ENCODE results near the gene CCNY.

CCNY gene

DNA sequence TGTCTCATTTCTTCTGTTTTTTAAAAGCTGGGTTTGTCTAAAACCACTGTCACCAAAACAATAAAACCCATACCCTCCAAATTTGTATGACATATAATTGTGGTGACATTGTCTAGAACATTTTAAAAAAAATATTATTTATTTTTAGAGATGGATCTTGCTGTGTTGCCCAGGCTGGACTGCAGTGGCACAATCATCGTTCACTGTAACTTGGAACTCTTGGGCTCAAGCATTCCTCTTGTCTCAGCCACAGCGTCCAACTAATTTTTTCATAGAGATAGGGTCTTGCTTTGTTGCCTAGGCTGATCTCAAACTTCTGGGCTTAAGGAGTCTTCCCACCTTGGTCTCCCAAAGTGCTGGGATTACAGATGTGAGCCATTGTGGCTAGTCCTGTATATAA, 116.5 kb downstream of the CCNY start:
- DNase-seq (ENCODE audit: low read depth) = no peak

DNA sequence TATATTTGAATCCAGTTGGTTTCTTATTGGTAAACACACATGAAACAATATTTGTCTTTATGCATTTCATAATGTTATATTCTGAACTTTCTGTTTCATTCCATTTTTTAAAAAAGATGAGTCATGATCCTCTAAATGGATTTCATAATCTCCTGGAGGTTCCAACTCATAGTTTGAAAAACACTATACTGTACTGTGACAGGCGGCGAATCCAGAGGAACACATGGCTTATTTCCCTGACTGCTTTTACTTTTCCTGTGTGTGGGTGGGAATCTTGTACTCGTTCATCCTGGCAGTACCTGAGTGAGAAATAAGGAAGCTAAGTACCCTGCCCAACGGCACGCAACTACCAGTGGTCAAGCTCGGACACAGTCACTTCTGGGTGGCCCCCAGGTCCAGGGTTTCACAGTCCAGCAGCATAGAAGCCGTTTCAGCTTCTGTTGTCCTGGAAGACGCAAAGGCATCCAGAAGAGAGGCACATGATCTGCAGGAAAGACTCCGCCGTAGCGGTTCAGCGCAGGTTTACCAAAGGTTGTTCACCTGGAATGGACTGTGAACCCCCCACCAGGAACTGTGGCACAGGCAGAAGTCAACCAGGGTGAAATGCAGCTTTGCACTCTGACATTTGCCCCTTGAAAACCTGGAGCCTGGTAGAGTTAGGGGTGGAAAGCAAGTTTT, 117.7 kb downstream of the CCNY start:
- no peak for DNase-seq (ENCODE audit: low read depth)

DNA sequence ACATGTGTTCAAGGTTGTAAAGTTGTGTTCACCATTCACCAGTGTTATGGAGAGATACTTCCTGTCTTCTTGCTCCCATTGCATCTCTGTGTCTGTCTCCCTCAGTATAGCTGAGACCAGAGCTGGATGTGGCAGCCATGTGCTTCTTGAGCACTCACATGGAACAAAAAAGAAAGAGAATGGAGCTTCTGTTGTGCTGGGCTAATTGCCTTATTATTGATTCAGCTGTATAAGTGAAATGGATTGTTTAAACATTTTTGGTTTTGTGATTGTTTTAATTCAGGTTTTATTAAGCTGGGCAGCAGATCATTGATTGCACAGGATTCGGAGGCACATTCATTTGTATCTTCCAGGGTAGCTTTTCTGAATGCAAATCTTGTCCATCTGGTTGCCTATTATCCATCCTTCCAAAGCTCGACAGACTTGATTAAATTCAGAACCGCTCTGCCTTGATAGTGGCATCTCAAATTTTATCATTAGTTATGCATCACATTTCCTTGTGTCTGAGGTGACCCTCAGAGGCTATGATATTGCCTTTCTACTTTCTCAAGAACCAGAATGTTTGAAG, 119.9 kb downstream of the CCNY start:
- no peak for DNase-seq (ENCODE audit: low read depth)

DNA sequence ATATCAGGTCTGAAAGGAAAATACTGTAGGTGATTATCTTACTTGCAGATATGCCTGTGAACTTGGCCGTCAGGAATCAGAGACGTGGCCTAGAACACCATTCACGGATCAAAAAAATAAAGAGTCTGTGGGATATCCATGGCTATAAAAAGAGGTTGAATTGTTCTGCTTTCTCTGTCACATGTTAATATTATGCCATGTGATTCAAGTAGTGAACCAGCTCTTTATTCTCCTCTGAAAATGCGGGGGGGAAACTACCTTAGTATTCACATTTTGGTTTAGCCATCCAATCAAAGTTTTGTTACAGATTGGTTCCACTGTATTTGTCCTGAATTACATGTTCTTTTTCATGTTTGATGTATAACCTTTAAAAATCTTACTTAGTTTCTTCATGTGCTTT, 120.5 kb downstream of the CCNY start:
- DNase-seq (ENCODE audit: low read depth) = no peak

DNA sequence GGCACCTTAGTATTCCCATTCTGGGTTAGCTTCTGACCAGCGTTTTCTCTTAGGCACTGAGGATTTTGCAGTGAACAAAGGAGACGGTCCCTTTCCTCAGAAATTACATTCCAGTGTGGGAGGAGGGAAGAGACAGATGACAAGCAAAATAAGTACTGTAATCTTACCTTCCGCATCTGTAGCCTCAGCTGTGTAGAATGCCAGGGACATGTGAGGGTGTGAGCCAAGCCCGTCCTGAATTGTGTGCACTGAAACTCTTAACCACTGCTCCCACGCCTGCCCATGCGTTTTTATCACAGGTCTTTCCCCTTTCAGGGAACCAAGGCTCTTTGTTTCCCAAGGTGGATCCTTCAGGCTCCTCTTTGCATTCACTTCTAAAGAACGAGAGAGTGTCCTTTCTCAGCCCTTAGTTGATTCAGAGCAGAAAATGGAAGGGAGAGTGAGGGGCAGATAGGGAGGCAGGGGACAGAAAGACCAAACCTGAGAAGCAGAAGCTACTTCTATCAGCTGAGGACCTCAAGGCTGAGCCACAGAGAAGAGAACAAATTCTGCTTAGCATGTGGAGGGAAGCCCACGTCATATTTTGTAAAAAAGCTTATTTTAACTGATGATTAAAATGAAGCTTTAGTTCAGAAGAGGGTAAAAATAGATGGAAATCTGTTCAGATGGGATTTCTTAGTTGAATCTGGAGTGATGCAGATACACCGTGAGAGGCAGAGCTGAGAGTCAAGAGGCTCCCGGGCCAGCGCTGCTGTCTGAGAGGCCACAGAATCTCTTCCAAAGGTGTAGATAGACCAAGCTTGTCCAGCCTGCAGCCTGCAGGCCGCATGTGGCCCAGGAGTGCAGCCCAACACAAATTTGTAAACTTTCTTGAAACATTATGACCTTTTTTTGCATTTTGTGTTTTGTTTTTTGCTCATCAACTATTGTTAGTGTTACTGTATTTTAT, 122.5 kb downstream of the CCNY start:
- DNase-seq (ENCODE audit: low read depth) = no peak

DNA sequence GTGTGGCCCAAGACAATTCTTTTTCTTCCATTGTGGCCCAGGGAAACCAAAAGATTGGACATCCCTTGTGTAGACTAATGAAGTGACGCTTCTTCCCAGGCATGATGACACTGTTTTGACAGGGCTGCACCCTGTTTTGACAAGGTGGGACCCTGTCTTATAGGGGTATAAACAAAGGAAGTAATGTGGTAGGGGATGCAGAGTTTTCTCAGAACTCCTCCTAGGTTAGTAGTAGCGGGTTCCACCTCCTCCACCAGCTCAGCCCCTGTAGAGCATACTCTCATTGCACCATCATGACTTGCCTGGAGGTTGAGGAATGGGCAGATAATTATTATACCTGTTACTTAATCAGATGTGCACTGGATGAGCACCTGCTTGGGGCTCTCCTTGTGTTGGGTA, 123.1 kb downstream of the CCNY start:
- DNase-seq (ENCODE audit: low read depth) = no peak

DNA sequence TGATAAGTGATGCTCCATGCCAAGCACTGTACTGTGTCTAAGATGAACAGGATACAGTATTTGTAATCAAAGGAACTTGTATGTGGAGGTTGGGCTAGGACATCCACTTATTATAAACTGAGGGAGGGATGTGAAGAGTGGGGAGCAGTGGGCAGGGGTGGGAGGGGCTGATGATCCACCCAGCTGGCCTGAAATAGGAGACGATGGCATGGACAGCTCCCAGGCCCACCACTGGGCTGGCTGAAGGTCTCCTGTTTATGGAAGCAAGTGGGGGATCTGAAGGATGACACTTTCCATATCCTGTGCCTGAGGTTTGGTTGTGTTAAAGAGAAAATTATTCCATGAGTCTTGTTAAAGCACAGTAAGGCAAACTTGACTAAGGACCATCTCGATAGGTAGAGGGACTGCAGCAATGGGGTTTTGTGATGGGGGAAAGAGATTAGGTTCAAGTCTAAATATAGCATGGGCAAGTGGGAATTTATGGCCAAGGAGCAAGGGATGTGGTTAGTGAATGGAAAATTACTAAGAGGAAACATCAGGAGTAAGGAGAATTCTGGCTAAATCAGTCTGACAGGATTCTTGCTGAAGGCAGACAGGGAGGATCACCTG, 124.6 kb downstream of the CCNY start:
- no peak for DNase-seq (ENCODE audit: low read depth)

DNA sequence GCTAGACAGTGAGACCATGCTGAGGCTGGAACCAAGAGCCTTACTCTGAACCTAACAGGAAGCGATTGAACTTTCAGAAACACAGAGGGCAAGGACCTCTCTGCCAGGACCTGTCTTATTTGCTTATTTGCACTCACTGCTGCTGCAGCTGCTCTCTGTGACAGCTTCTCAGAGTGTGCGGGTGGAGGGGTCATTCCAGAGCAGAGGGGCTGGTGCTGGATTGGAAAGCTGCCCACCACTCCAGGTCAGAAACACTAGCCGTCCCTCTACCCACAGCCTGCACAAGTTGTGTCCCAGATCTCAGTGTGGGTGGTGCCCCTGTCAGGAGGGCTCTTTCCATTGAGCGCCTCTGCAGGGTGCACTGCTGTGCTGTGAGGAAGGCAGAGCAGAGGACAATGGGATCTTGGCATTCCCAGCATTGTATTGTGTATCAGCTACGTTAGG, 126.2 kb downstream of the CCNY start:
- no peak for DNase-seq (ENCODE audit: low read depth)

DNA sequence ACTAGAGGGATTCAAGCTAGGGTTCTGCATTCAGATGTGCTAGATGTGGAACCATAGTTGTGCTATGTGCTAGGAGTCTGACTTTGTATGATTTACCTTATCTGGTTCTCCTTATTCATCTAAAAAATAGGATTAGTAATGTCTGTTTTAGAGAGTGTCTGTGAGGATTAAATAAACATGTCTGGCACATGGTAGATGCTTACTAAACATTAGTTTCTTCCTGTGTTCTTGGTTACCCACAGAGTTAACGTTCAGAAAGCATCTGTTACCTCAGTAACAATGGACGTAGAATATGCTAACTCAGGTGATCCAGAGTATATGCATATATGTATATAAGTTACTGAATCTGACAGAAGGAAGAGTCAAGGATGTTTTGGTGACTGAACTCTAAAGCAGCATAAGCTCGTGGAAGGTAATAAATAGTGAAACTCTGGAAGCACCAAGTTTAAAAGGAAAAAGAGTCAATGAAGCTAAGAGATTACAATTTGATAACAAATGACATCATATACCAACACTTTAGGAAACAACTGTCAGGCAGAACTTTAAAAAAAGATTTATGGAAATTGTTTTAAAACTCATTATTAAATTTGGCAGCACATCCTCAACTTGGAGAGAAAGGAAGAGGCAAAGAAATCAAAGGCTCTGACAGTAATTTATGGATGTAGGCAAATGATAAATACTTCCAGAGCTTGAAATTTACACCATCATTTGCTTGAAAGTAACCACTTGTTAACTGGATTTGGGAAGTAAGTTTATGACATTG, 127.0 kb downstream of the CCNY start:
- DNase-seq (ENCODE audit: low read depth) = no peak

DNA sequence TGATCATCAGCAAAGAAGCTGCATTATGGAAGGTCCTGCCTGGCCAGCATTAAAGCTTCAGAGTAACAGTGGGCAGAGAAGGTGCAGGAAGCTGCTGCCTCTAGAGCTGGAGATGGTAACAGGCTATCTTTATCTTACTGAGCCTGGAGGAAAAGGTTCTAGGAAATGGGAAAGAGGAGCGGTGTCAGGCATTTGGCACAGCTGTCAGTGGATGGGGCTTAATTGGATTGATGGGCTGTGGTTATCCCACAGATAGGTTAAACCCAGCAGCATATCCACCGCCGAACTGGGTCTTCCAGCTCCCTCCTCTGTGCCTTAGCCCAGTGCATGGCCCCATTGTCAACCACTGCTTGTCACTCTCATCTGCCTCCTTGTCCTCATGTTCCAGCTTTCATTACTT, 127.6 kb downstream of the CCNY start:
- DNase-seq (ENCODE audit: low read depth) = no peak

DNA sequence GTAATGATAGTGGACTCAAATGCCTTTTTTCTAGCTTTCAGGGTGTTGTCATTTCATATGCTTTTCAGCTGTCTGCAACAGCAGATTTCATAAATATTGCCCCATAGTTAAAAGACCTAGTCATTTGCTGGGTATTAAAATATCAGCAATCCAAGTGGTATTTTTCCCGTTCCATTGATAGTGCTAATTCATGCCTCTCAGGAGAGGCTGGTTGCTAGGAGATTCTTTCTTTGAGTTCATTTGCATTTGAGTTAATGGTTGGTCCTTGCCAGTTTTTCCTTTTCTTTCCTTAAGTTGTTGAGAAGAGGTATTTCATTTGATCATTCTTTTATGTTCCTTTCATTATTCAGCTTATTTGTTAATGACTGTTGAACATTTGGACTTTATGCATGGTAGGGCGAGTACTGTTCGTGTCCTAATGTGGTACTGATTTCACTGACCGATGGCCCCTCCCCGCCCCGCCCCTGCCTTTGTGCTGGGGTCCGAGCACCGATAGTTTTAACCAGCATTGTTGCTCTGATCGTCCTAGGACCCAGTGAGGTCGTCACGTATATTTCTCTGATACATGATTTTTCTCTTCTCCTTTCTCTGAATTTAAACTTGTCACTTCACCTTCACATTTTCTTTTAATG, 128.6 kb downstream of the CCNY start:
- DNase-seq (ENCODE audit: low read depth) = no peak

DNA sequence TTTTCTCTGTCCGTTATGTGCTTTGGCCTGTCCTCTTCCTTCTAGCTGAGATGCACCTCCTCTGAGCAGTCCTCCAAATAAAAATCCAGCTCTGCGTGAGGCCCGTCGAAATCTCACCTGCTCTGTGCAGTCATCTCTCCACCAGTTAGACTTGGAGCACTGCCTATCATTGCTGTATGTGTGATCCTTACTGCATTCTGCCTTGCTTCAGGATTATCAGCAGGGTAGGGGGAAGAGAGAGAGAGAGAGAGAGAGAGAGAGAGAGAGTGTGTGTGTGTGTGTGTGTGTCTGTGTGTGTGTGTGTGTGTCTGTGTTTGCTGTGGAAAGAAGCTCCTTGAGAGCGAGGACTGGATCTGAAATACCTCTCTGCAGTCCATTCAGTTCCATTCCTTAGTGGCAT, 129.4 kb downstream of the CCNY start:
- DNase-seq (ENCODE audit: low read depth) = no peak

DNA sequence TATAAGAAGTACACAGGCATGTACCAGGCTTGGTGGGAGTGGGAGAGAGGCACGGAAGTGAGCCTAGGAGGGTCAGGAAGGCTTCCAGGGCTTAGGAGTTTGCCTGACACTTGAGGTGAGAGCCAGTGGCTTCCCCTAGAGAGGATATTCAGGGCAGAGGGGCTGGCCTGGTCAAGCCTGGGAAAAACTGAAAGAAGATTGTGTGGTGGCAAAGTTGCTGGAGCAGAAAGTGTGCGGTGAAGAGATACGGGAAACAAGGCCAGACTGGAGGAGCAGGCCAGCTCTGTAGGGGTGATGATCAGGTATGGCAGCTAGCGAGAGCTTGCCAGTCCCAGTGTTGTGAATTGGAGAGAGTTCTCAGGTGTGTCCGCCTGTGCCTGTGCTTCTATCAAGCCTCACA, 129.9 kb downstream of the CCNY start:
- no peak for DNase-seq (ENCODE audit: low read depth)

DNA sequence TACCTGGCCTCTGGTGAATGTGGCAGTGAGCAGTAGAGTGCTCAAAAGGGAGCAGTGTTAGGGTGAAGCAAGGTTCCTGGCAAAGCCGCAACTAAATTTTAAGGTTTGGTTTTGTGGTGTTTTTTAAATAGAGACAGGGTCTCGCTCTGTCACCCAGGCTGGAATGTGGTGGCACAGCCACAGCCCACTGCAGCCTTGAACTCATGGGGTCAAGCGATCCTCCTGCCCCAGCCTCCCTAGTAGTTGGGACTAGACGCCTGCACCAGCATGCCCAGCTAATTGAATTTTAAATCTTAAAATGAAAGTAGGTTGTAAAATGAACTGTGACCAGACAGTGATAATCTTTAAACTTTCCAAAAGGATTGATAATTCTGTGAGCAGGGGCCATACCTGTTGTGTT, 130.4 kb downstream of the CCNY start:
- no peak for DNase-seq (ENCODE audit: low read depth)

DNA sequence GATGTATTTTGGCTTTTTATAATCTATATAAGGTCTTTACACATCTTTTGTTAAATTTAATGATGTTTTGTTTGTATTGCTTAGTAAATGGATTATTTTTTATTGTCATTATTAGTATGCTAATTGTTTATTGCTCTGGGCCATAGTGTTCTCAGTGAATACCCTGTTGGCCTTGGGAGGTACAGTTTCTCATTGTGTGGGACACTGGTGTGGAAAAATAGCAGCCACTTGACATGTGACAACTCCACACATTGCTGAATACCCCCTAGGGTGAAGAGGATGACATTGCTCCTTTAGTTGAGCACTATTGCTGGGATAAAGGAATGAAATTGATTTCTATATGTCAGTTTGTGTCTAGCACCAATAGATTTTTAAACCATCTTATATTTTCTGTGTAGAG, 130.9 kb downstream of the CCNY start:
- no peak for DNase-seq (ENCODE audit: low read depth)

DNA sequence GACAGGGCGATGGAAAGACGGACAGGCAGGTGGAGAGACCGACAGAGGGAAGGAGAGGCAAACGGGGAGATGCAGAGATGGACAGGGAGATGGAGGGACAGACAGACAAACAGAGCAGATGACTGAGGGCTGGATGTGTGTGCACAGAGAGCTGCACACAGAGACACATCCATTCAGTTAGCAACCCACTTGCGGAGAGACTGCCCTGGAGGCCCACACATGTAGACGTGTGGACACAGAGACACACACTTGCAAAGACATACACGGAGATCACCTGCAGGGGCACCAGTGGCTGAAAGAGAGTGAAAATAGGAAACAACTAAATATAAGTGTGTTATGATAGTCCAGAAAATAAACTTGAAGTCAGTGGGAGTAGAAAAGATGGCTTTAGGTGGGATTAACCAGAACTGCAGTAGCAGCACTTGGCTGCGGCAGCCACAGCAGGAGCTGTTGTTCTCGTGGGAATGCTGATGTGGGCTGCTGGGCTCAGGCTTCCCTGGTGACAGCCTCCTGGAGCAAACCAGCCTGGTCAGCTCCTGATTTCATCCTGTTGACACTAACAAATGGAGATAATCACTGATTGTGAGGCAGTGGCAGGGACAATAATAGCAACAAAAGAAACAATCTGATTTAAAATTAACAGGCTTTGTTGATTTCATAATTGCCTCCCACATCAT, 134.1 kb downstream of the CCNY start:
- no peak for DNase-seq (ENCODE audit: low read depth)

DNA sequence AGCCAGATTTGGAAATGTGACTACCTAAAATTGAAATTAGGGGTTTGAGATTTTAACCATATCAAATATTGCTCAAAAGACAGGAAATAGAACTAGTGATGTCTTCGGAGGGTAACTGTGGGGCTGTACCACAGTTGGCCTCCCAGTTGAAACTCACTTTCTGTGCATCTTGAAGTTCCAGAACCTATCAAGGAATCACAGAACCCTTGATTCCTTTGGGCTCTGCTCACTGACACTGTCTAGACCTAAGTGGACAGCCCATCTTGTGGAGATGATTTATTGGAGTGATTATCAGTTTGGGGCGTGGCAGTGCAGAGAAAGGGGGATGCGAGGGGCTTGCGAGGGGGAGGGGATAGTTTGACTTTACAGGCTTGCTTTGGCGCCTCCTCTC, 134.6 kb downstream of the CCNY start:
- DNase-seq (ENCODE audit: low read depth) = no peak

DNA sequence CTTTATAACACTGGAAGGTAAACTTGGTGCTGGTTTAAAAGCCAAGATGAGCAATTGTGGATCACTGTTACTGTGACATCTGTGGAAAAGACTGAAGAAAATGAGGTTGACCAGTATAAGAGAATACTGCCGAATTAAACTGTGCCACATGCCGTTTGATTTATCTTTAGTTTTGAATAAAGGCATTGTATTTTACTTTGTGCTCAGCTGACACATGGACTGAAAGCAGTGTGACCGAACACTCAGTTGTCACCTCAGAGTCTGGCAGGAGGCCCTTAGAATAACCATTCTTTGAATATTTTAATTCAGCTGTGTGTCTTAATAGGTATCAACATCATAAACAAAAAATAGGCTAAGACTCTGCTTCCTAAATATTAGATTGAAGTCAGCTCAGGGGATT, 135.1 kb downstream of the CCNY start:
- no peak for DNase-seq (ENCODE audit: low read depth)

DNA sequence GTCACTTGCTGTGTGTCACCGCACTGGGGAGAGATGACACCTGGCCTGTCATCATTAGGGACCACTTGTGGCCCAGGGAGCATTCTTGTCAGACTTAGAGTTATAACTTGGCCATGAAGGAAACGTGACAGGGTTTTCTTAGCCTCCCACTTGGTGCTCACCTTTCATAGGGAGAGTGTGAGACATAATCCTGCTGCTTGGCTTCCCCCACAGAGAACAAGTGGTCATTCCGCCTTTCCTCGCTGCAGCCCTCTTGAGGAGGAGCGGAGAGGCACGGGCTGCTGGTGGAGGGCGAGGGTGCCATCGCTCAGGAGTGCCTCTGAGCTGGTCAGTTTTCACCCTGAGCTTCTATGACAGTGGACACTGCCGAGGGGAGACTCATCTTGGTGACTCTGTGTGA, 143.8 kb downstream of the CCNY start:
- DNase-seq (ENCODE audit: low read depth) = no peak

DNA sequence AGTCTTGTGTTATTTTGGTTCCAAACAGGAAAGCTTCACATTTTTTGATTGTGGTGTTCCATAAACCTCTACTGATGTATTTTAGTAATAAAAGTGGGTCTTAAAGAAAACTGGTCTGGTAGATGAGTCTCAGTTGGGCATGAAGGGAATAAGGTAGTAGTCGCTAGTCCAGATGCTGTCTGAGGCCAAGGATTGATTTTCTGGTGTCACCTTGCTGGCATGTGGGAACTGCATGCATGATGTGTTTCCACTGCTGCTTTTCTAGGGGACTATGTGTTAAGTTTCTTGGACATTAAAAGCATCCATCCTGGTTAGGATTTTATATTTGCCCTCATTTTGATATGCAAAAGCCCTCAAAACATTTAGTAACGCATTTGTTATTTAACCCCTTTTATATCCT, 145.1 kb downstream of the CCNY start:
- DNase-seq (ENCODE audit: low read depth) = no peak

All from activated T-helper 1 cell treated with Interleukin-2 at 50 U/mL for 16 hours (primary cell).